GM12892 (cell line): ENCODE measurements around the gene GNA12.

Experiments used
- POLR2A ChIP-seq: IDR thresholded peaks from 2 replicates; pipeline ENCODE4 v1.6.1; 2011; ENCODE audit warnings: low read depth, low read length, control low read depth
- POLR2AphosphoS5 ChIP-seq: IDR thresholded peaks from 2 replicates; pipeline ENCODE4 v1.6.1; 2011; ENCODE audit warnings: low read depth, low read length, control low read depth
- TAF1 ChIP-seq: IDR thresholded peaks from 2 replicates; pipeline ENCODE4 v1.6.1; 2011; ENCODE audit warnings: low read depth, mild to moderate bottlenecking, control low read depth, low read length, borderline replicate concordance

DNA sequence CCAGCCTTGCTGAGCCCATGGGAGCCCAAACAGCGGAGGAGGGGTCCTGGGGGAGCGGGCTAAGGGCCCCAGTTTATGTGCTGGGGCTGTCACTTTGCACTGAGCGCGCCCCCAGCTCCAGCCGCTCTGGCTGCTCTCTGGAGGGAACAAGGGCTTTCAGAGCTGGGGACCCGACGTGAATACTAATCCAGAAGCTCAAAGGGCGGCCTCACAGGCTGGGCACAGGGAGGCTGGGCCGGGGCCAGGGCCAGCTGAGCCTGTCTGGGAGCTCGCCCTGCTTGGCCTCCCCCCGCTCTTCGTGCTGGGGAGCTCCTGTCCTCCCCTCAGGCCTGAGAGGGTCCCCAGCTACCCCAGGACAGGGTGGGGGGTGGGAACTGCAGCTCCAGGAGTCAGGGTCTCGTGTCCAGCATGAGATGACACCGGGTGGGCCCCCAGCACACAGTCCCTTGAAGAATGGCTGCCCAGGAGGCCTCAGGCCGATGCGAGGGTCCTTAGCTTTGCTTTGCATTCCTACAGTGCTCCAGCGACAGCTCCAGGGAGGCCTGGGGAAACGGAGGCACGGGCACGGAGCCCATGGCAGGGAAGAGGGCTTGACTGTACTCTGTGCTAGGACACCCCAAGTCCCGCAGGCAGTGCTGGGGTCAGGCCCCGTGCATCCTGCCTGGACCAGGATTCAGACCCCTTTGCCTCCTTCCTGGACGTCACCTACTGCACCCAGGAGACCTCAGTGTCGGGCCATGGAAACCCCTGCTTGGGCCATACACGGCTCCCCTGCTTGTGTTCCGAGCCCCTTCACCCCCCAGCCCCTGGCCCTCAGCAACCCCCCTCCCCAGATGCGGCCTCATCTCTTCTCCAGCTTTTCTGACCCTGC is 161.9 kb downstream of the GNA12 start:
- TF ChIP-seq POLR2A: no peak
- no peak for TF ChIP-seq TAF1
- TF ChIP-seq POLR2AphosphoS5: no peak
